WTC11 (cell line): Measurements from ENCODE around the gene PHF13.

Experiments used
- ETV6 ChIP-seq: sonication (generic); formaldehyde crosslinking; IDR thresholded peaks from 2 replicates; pipeline ENCODE4 v1.8.1; 2022; ENCODE audit warnings: mild to moderate bottlenecking, missing genetic modification reagents
- IRF2 ChIP-seq: sonication (generic); formaldehyde crosslinking; IDR thresholded peaks from 2 replicates; pipeline ENCODE4 v1.8.0; 2022; ENCODE audit warnings: low read depth, missing genetic modification reagents, borderline replicate concordance
- RELA ChIP-seq: sonication (generic); formaldehyde crosslinking; IDR thresholded peaks from 2 replicates; pipeline ENCODE4 v1.8.1; 2022; ENCODE audit warnings: missing genetic modification reagents, mild to moderate bottlenecking, borderline replicate concordance
- ZNF121 ChIP-seq: sonication (generic); formaldehyde crosslinking; IDR thresholded peaks from 2 replicates; pipeline ENCODE4 v1.8.0; 2023; ENCODE audit warnings: missing genetic modification reagents
- ZNF219 ChIP-seq: sonication (generic); formaldehyde crosslinking; IDR thresholded peaks from 2 replicates; pipeline ENCODE4 v1.8.0; 2023; ENCODE audit warnings: missing genetic modification reagents, mild to moderate bottlenecking, borderline replicate concordance
- TF ChIP-seq, protein P1 (sequence below): sonication (generic); formaldehyde crosslinking; IDR thresholded peaks from 2 replicates; pipeline ENCODE4 v1.8.1; 2022; ENCODE audit warnings: mild to moderate bottlenecking, moderate library complexity, missing genetic modification reagents
- TF ChIP-seq, protein P2 (sequence below): fragments of 200-600 bp; IDR thresholded peaks from 2 replicates; pipeline ENCODE4 v1.8.0; 2022; ENCODE audit warnings: antibody characterized with exemption
- TF ChIP-seq, protein P3 (sequence below): sonication (generic); formaldehyde crosslinking; IDR thresholded peaks from 2 replicates; pipeline ENCODE4 v1.8.0; 2022; ENCODE audit warnings: mild to moderate bottlenecking, missing genetic modification reagents
- TF ChIP-seq, protein P4 (sequence below): sonication (generic); formaldehyde crosslinking; IDR thresholded peaks from 2 replicates; pipeline ENCODE4 v1.8.1; 2023; ENCODE audit warnings: mild to moderate bottlenecking, missing genetic modification reagents, moderate library complexity

DNA sequence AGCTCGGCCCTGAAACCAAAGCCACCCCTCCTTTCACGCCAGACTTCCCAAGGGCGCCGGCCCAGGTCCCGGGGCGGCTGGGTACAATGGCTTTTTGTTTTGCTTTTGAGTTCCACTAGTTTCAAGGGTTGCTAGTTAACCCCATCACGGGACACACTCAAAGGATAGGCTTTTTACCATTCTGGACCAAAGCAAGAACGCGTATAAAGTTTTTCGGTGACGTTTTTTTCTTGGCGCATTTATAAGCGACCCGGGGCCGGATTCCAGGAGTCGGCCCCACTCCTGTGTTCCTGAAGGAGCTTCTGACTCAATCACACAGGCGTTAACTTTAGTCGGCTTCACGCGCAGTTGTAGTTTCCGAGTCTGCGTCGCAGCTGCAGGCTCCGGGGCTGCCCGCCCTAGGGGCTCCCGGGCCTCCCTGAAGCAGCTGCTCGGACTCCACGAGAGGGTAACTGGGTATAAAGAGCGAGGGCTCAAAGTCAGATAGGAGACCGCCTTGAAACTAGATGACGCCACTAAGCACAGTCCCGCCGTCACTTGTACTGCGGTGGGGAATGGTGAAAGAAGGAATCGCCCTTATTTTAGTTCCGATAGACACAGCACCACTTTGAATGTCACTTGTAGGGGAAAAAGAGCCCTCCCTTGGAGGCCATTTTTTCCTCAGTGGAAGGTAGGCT is 10.2 kb upstream of the PHF13 start:
- TF ChIP-seq, protein P1, sequence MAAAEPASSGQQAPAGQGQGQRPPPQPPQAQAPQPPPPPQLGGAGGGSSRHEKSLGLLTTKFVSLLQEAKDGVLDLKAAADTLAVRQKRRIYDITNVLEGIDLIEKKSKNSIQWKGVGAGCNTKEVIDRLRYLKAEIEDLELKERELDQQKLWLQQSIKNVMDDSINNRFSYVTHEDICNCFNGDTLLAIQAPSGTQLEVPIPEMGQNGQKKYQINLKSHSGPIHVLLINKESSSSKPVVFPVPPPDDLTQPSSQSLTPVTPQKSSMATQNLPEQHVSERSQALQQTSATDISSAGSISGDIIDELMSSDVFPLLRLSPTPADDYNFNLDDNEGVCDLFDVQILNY (CRISPR knock-in tag) = no peak
- TF ChIP-seq, protein P2, sequence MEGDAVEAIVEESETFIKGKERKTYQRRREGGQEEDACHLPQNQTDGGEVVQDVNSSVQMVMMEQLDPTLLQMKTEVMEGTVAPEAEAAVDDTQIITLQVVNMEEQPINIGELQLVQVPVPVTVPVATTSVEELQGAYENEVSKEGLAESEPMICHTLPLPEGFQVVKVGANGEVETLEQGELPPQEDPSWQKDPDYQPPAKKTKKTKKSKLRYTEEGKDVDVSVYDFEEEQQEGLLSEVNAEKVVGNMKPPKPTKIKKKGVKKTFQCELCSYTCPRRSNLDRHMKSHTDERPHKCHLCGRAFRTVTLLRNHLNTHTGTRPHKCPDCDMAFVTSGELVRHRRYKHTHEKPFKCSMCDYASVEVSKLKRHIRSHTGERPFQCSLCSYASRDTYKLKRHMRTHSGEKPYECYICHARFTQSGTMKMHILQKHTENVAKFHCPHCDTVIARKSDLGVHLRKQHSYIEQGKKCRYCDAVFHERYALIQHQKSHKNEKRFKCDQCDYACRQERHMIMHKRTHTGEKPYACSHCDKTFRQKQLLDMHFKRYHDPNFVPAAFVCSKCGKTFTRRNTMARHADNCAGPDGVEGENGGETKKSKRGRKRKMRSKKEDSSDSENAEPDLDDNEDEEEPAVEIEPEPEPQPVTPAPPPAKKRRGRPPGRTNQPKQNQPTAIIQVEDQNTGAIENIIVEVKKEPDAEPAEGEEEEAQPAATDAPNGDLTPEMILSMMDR = no peak
- TF ChIP-seq, protein P3, sequence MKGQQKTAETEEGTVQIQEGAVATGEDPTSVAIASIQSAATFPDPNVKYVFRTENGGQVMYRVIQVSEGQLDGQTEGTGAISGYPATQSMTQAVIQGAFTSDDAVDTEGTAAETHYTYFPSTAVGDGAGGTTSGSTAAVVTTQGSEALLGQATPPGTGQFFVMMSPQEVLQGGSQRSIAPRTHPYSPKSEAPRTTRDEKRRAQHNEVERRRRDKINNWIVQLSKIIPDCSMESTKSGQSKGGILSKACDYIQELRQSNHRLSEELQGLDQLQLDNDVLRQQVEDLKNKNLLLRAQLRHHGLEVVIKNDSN (CRISPR knock-in tag) = peak; percentile 28; the same call in 1 of the 2 replicates
- TF ChIP-seq, protein P4, sequence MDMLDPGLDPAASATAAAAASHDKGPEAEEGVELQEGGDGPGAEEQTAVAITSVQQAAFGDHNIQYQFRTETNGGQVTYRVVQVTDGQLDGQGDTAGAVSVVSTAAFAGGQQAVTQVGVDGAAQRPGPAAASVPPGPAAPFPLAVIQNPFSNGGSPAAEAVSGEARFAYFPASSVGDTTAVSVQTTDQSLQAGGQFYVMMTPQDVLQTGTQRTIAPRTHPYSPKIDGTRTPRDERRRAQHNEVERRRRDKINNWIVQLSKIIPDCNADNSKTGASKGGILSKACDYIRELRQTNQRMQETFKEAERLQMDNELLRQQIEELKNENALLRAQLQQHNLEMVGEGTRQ (CRISPR knock-in tag) = no peak
- no peak for TF ChIP-seq ZNF121 (CRISPR knock-in tag)
- no peak for TF ChIP-seq IRF2 (CRISPR knock-in tag)
- no peak for TF ChIP-seq ETV6 (CRISPR knock-in tag)
- no peak for TF ChIP-seq ZNF219 (CRISPR knock-in tag)
- no peak for TF ChIP-seq RELA (CRISPR knock-in tag)
